PC-3 (cell line): Measurements from ENCODE around the gene CSNK2A2. TPM values are rescaled to one million over a fixed set of nuclear protein-coding genes. Genes with fewer than 3 reads are reported as not detected.

Source experiments
- ATAC-seq: fragments of 200-7000 bp; cut with Tn5 transposase; 2 replicates; pipeline ENCODE4 v1.9.1; 2020; ENCODE audit warnings: mild to moderate bottlenecking, moderate library complexity
- BruUV-seq: library from RNA; stranded (reverse); fragments of 400-500 nt; replicated peaks from 2 replicates; lab custom pipeline; 2021; lab: Mats Ljungman, UMichigan
- CTCF ChIA-PET: fragments of 300-600 bp; sonication (Branson Sonifier 250); formaldehyde crosslinking; loops from one replicate; lab custom pipeline; 2022; ENCODE audit warnings: antibody characterized with exemption; lab: Charles Lee
- POLR2A ChIA-PET: fragments of 300-600 bp; sonication (Branson Sonifier 250); formaldehyde crosslinking; loops from one replicate; lab custom pipeline; 2022; ENCODE audit warnings: antibody characterized with exemption; ENCODE audit not compliant: unreplicated experiment; lab: Charles Lee
- DNase-seq: peaks from one replicate; pipeline ENCODE4 v3.0.0-alpha.2; 2015
- H2AFZ ChIP-seq: fragments of 300-600 bp; sonication (generic); 2 replicates; pipeline ENCODE4 v1.6.0; 2016; ENCODE audit warnings: antibody characterized with exemption, low read length
- H3F3A ChIP-seq: fragments of 300-600 bp; sonication (generic); one replicate; pipeline ENCODE4 v1.6.0; 2017; ENCODE audit warnings: antibody characterized with exemption, low read length, control low read depth, mild to moderate bottlenecking; ENCODE audit not compliant: unreplicated experiment
- H3K27ac ChIP-seq: fragments of 300-600 bp; sonication (generic); 2 replicates; pipeline ENCODE4 v1.5.1; 2016; ENCODE audit warnings: mild to moderate bottlenecking, low read length
- H3K27me3 ChIP-seq: fragments of 300-600 bp; sonication (generic); 2 replicates; pipeline ENCODE4 v1.6.1; 2016; ENCODE audit warnings: low read length, mixed read lengths
- H3K36me3 ChIP-seq: fragments of 300-600 bp; sonication (generic); 2 replicates; pipeline ENCODE4 v1.6.1; 2016; ENCODE audit warnings: low read depth, mixed run types, low read length, mixed read lengths
- H3K4me1 ChIP-seq: fragments of 300-600 bp; sonication (generic); 2 replicates; pipeline ENCODE4 v1.5.1; 2016; ENCODE audit warnings: low read length; ENCODE audit not compliant: insufficient read depth
- H3K4me2 ChIP-seq: fragments of 300-600 bp; sonication (generic); 2 replicates; pipeline ENCODE4 v1.6.0; 2016; ENCODE audit warnings: low read length
- H3K4me3 ChIP-seq: fragments of 300-600 bp; sonication (generic); 2 replicates; pipeline ENCODE4 v1.5.1; 2016; ENCODE audit warnings: mild to moderate bottlenecking, low read length, mixed read lengths
- H3K79me2 ChIP-seq: fragments of 300-600 bp; sonication (generic); 2 replicates; pipeline ENCODE4 v1.6.1; 2017; ENCODE audit warnings: low read length, mixed read lengths
- H3K9ac ChIP-seq: fragments of 300-600 bp; sonication (generic); 2 replicates; pipeline ENCODE4 v1.6.0; 2016; ENCODE audit warnings: mild to moderate bottlenecking, low read length
- H3K9me2 ChIP-seq: fragments of 300-600 bp; sonication (generic); replicated peaks from 2 replicates; pipeline ENCODE4 v1.6.1; 2016; ENCODE audit warnings: mixed run types, low read length, mixed read lengths
- H3K9me3 ChIP-seq: fragments of 300-600 bp; sonication (generic); 2 replicates; pipeline ENCODE4 v1.6.1; 2016; ENCODE audit warnings: low read length, mixed read lengths
- H4K20me1 ChIP-seq: fragments of 300-600 bp; sonication (generic); 2 replicates; pipeline ENCODE4 v1.6.1; 2016; ENCODE audit warnings: low read length, mixed read lengths
- EZH2 ChIP-seq: fragments of 300-600 bp; sonication (generic); IDR thresholded peaks from one replicate; pipeline ENCODE4 v1.6.1; 2017; ENCODE audit warnings: antibody characterized with exemption, mild to moderate bottlenecking, low read length; ENCODE audit not compliant: unreplicated experiment
- EZH2phosphoT487 ChIP-seq: fragments of 300-600 bp; sonication (generic); IDR thresholded peaks from 2 replicates; pipeline ENCODE4 v1.6.1; 2018; ENCODE audit warnings: mild to moderate bottlenecking, antibody characterized with exemption, low read length, borderline replicate concordance
- intact Hi-C: fragments of 100-400 bp; cut with micrococcal nuclease; formaldehyde crosslinking; loops from 2 replicates; pipeline ENCODE4 v1.9.0; 2023
- total RNA-seq: library from RNA; depleted of rRNA; stranded (reverse); fragments of >200 nt; gene quantifications from 2 replicates; pipeline ENCODE4 v1.2.3, GENCODE V29; 2014
- TF ChIP-seq, protein P1 (sequence below): fragments of 300-600 bp; sonication (generic); conservative IDR thresholded peaks from 2 replicates; pipeline ENCODE4 v1.5.1; 2017; ENCODE audit warnings: antibody characterized with exemption, low read depth, mild to moderate bottlenecking, low read length

The CSNK2A2 gene
- total RNA-seq, 1 experiment from 2014 or later: 14.2 TPM

DNA sequence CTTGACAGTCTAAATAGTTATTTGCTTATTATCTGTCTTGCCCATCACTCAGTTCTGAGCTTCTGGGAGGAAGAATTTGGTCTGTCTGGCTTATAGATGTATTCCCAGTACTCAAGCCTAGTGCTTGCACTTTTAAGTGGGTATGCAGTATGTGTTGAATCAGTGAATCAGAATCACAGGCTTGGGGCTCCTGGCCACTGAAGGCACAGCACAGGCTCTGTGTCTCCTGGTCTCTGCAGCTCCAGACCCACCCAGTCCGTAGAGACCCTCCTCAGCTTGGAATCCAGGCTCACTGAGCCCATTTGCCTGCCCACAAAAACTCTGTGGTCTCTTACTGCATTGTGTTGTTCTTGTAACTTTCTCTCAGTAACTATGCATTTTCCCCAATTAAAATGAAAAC lies 49.4 kb downstream of the CSNK2A2 start:
- ChIA-PET POLR2A (no interaction called here), CTCF (no interaction called here)
- H3K79me2 ChIP-seq: no peaks in the 10 kb centered on the region
- H3K36me3 ChIP-seq: no peaks in the 10 kb centered on the region
- H3F3A ChIP-seq: no peaks in the 10 kb centered on the region
- no peak overlapping the region for H2AFZ ChIP-seq
- H3K27me3 ChIP-seq: no peaks in the 10 kb centered on the region
- TF ChIP-seq EZH2phosphoT487: no peak
- TF ChIP-seq EZH2: no peak
- TF ChIP-seq, protein P1, sequence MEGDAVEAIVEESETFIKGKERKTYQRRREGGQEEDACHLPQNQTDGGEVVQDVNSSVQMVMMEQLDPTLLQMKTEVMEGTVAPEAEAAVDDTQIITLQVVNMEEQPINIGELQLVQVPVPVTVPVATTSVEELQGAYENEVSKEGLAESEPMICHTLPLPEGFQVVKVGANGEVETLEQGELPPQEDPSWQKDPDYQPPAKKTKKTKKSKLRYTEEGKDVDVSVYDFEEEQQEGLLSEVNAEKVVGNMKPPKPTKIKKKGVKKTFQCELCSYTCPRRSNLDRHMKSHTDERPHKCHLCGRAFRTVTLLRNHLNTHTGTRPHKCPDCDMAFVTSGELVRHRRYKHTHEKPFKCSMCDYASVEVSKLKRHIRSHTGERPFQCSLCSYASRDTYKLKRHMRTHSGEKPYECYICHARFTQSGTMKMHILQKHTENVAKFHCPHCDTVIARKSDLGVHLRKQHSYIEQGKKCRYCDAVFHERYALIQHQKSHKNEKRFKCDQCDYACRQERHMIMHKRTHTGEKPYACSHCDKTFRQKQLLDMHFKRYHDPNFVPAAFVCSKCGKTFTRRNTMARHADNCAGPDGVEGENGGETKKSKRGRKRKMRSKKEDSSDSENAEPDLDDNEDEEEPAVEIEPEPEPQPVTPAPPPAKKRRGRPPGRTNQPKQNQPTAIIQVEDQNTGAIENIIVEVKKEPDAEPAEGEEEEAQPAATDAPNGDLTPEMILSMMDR: no peak
- H3K4me2 ChIP-seq: no peak overlapping the region
- no peaks in the 10 kb centered on the region for H3K4me1 ChIP-seq
- intact Hi-C loops: no loop called here
- no peak overlapping the region for H3K27ac ChIP-seq
- no peak for ATAC-seq
- BruUV-seq: no TSS peak
- H3K4me3 ChIP-seq: no peak overlapping the region
- no peaks in the 10 kb centered on the region for H4K20me1 ChIP-seq
- no peaks in the 10 kb centered on the region for H3K9me2 ChIP-seq
- H3K9ac ChIP-seq: no peak overlapping the region
- no peak for DNase-seq
- no peaks in the 10 kb centered on the region for H3K9me3 ChIP-seq

DNA sequence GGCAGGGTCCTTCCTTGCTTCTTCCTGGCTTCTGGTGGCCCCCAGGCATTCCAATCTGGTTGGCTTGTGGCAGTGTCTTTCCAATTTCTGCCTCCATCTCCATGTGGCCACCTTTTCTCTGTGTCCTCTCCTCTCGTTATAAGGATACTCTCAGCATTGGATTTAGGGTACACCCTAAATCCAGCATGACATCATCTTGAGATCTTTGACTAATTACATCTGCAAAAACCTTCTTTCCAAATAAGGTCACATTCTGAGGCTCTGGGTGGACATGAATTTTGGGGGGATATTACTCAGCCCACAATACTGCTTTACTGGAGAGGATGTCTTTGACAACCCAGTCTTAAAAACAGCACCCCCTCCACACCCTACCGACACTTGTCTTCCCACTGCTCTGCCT lies 49.8 kb downstream of the CSNK2A2 start:
- H3K79me2 ChIP-seq: no peaks in the 10 kb centered on the region
- no peak for DNase-seq
- no peak for ATAC-seq
- no peaks in the 10 kb centered on the region for H3F3A ChIP-seq
- no peaks in the 10 kb centered on the region for H3K9me3 ChIP-seq
- CTCF ChIA-PET: no interaction called here
- intact Hi-C loops: no loop called here
- no peak overlapping the region for H3K9ac ChIP-seq
- TF ChIP-seq EZH2phosphoT487: no peak
- TF ChIP-seq, protein P1: no peak
- TF ChIP-seq EZH2: no peak
- POLR2A ChIA-PET: no interaction called here
- H4K20me1 ChIP-seq: no peaks in the 10 kb centered on the region
- no peaks in the 10 kb centered on the region for H3K4me1 ChIP-seq
- no peaks in the 10 kb centered on the region for H3K9me2 ChIP-seq
- H3K36me3 ChIP-seq: no peaks in the 10 kb centered on the region
- H3K27me3 ChIP-seq: no peaks in the 10 kb centered on the region
- H3K4me3 ChIP-seq: no peak overlapping the region
- H2AFZ ChIP-seq: no peak overlapping the region
- H3K27ac ChIP-seq: no peak overlapping the region
- no peak overlapping the region for H3K4me2 ChIP-seq
- no TSS peak for BruUV-seq

GRCh38 chr16:58138852-58139251 lies 59.1 kb downstream of the CSNK2A2 start:
- Histone ChIP-seq H3K36me3 (no peaks in the 10 kb centered on the region), H3K27me3 (no peaks in the 10 kb centered on the region), H2AFZ (no peak overlapping the region), H3K4me2 (no peak overlapping the region), H3K79me2 (no peaks in the 10 kb centered on the region), H4K20me1 (no peaks in the 10 kb centered on the region), H3K9me3 (no peaks in the 10 kb centered on the region), H3K27ac (no peak overlapping the region), H3F3A (no peaks in the 10 kb centered on the region), H3K9ac (no peak overlapping the region), H3K9me2 (no peaks in the 10 kb centered on the region), H3K4me3 (no peak overlapping the region), H3K4me1 (no peaks in the 10 kb centered on the region)
- intact Hi-C loops: no loop called here
- ATAC-seq: no peak
- TF ChIP-seq EZH2phosphoT487 (no peak), EZH2 (no peak)
- TF ChIP-seq, protein P1: no peak
- CTCF ChIA-PET: no interaction called here
- DNase-seq: no peak
- POLR2A ChIA-PET: no interaction called here
- BruUV-seq: no TSS peak
